HG02623 (cell line): ENCODE measurements around the gene GAGE13.
"Not testable (repeated sequence)": the region's sequence is repeated elsewhere in the genome, so short reads cannot be mapped to it uniquely, and the experiment has no call there.

Experiments
- ATAC-seq: cut with Tn5 transposase; IDR thresholded peaks from one replicate; pipeline ENCODE4 v1.9.1; 2021; ENCODE audit warnings: moderate library complexity; ENCODE audit not compliant: unreplicated experiment

GAGE13 gene

DNA sequence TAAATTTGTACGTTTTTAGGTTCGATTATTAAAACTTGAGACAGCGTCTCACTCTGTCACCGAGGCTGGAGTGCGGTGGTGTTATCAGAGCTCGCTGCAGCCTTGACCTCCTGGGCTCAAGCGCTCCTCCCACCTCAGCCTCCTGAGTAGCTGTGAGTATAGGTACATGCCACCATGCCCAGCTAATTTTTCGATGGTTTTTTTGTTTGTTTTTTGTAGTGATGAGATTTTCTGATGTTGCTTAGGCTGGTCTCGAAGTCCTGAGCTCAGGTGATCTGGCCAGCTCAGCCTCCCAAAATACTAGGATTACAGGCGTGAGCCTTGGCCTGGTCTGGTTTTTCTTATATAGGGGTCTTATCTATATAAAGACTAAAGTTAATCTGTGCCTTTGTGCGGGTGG, 961 bp upstream of the GAGE13 start:
- not testable (repeated sequence) for ATAC-seq

DNA sequence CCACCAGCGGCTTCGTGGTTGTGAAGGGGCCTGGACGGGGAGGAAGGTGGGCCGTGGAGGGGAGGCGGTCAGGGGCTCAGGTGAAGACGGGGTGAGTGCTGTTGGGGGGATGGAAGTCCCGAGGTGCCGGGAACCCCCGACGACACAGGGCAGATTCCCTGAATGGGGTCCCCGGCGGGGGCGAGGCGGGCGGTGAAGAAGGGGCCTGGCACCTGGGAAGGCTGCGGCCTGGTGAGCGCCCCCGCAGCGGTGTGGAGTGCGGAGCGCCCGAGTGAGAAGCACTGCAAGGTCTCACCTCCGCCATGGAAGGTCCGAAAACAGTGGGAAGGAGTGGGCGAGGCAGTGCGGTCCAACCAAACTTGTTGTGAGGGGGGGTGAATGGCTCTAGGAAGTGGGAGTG, 459 bp downstream of the GAGE13 start:
- not testable (repeated sequence) for ATAC-seq

DNA sequence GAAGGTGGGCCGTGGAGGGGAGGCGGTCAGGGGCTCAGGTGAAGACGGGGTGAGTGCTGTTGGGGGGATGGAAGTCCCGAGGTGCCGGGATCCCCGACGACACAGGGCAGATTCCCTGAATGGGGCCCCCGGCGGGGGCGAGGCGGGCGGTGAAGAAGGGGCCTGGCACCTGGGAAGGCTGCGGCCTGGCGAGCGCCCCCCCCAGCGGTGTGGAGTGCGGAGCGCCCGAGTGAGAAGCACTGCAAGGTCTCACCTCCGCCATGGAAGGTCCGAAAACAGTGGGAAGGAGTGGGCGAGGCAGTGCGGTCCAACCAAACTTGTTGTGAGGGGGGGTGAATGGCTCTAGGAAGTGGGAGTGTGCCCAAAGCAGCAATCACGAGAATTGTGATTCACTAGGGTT, 10.1 kb downstream of the GAGE13 start:
- not testable (repeated sequence) for ATAC-seq

DNA sequence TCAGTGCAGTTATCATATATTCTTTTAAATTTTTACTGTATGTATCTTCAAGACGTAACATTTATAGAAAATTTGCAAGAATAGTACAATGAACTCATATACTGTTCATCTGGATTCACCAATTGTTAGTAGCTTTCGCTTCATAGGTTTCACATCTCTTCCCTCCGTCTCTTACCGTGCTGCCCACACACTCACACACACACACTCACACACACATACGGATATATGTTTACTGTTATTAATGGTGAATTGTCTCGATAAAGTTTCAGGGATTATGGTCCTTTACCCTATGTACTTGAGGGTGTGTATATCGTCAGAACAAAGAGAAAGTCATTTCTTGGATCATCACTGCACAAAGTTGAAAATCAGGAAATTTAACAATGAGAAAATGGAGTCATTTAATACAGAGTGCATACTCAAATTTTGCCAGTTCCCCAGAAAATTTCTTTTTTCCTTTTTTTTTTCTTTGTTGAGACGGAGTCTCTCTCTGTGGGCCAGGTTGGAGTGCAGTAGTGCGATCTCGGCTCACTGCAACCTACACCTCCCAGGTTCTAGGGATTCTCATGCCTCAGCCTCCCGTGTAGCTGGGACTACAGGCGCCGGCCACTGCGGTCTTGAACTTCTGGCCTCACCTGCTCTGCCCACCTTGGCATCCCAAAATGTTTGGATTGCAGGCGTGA, 13.3 kb downstream of the GAGE13 start:
- not testable (repeated sequence) for ATAC-seq

- not testable (repeated sequence) for ATAC-seq
Measured at GRCh38 chrX:49345402-49345801, 14.0 kb downstream of the GAGE13 start.

DNA sequence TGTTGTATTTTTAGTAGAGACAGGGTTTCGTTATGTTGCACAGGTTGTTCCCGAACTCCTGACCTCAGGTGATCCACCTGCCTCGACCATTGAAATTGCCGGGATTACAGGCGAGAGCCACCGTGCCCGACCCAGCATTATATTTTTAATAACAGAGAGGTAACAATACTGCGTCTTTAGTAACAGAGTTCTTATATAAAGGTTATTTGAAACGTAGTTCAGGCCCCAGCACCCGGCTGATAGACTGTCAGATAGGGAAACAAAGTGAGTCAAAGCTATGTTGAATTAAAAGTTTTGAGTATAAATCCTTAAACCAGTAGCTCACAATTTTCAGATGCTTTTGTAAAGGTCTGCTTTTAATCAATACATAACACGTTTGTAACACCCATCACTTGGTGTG, 14.8 kb downstream of the GAGE13 start:
- not testable (repeated sequence) for ATAC-seq
